ENCODE results near the gene ACTN4.

DNA sequence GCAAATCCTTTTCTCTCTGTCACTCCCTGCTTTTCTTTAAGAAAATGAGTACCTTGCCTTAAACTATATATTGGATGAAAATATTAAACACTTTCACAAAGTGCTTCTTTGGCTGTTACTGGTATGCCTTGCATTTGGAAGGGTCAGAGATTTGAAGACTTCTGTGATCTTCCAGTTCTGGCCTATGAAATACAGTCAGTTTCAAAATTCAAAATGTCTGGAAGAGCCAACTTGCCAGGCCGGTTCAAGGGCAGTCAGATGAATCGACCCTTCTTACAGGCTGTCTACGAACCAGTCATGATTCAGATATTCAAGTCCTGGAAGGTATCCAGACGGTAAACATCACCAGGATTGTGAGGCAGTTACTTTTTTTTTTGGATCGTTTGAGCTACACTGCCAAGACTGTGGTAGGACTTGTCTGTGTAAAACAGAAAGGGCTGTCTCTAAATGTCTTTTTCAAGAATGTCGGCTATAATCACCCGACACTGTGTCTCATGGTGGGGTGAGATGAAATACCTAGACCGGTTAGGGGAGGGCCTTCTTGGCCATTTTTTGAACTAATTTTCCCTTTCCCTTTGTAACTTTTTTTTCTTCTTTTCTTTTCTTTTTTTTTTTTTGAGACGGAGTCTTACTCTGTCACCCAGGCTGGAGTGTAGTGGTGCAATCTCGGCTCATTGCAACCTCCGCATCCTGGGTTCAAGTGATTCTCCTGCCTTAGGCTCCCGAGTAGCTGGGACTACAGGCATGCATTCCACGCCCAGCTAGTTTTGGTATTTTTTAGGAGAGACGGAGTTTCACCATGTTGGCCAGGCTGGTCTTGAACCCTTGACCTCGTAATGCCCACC lies 11.2 kb downstream of the ACTN4 start:
- TF ChIP-seq, protein P1, sequence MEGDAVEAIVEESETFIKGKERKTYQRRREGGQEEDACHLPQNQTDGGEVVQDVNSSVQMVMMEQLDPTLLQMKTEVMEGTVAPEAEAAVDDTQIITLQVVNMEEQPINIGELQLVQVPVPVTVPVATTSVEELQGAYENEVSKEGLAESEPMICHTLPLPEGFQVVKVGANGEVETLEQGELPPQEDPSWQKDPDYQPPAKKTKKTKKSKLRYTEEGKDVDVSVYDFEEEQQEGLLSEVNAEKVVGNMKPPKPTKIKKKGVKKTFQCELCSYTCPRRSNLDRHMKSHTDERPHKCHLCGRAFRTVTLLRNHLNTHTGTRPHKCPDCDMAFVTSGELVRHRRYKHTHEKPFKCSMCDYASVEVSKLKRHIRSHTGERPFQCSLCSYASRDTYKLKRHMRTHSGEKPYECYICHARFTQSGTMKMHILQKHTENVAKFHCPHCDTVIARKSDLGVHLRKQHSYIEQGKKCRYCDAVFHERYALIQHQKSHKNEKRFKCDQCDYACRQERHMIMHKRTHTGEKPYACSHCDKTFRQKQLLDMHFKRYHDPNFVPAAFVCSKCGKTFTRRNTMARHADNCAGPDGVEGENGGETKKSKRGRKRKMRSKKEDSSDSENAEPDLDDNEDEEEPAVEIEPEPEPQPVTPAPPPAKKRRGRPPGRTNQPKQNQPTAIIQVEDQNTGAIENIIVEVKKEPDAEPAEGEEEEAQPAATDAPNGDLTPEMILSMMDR (conservative IDR thresholded peaks at IDR 0.05; ENCODE audit: low read length), result no peak
- no peak for TF ChIP-seq EZH2phosphoT487 (IDR thresholded peaks at IDR 0.05; ENCODE audit: borderline replicate concordance, low read depth, low read length)
